Stimulated activated CD4-positive, alpha-beta T cell treated with anti-CD3 and anti-CD28 coated beads, TNF-alpha, amount 100 ng/mL, for 48 hours (primary cell): ENCODE results near the gene PRSS1.

Source experiments
- DNase-seq, 3 donors: peaks; one replicate each; pipeline ENCODE4 v3.0.0-alpha.2; 2020; ENCODE audit warnings: low read depth in 3 of 3

The PRSS1 gene

GRCh38 chr7:142793156-142793555, 43.9 kb downstream of the PRSS1 start:
- no peak for DNase-seq

GRCh38 chr7:142795339-142795863, 46.1 kb downstream of the PRSS1 start:
- DNase-seq, result no peak

- no peak for DNase-seq
Observed at GRCh38 chr7:142796001-142796500, 46.8 kb downstream of the PRSS1 start.

- DNase-seq, result no peak
Observed at GRCh38 chr7:142796501-142797390, 47.5 kb downstream of the PRSS1 start.

- DNase-seq, result no peak
Observed at GRCh38 chr7:142797391-142798377, 48.4 kb downstream of the PRSS1 start.

GRCh38 chr7:142798451-142799436, 49.5 kb downstream of the PRSS1 start:
- no peak for DNase-seq

GRCh38 chr7:142799437-142799835, 50.2 kb downstream of the PRSS1 start:
- no peak for DNase-seq

GRCh38 chr7:142800088-142800487, 50.8 kb downstream of the PRSS1 start:
- DNase-seq, result no peak

- DNase-seq, result no peak
Observed at GRCh38 chr7:142800699-142801260, 51.5 kb downstream of the PRSS1 start.

GRCh38 chr7:142801601-142802295, 52.5 kb downstream of the PRSS1 start:
- DNase-seq, result no peak

- no peak for DNase-seq
Observed at GRCh38 chr7:142802301-142802700, 53.0 kb downstream of the PRSS1 start.
